Neural cell (in vitro differentiated cells): ENCODE measurements around the gene MED13L.

Source experiments
- EP300 ChIP-seq: fragments of 450-650 bp; conservative IDR thresholded peaks from 2 replicates; pipeline ENCODE4 v1.6.1; 2014; ENCODE audit warnings: antibody characterized with exemption, mild to moderate bottlenecking, moderate library complexity; ENCODE audit not compliant: poor library complexity, severe bottlenecking
- EZH2 ChIP-seq: fragments of 200-600, 300-800 bp; shearing (Covaris generic), sonication (generic); IDR thresholded peaks from 2 replicates; pipeline ENCODE4 v1.6.1; 2014; ENCODE audit warnings: antibody characterized with exemption, low read length, borderline replicate concordance, mild to moderate bottlenecking; ENCODE audit not compliant: insufficient read depth, poor library complexity, severe bottlenecking
- POLR2AphosphoS5 ChIP-seq: IDR thresholded peaks from 2 replicates; pipeline ENCODE4 v1.6.1; 2012
- RAD21 ChIP-seq: fragments of 450-650 bp; conservative IDR thresholded peaks from 2 replicates; pipeline ENCODE4 v1.6.1; 2014; ENCODE audit warnings: antibody characterized with exemption, mild to moderate bottlenecking, moderate library complexity
- SMC3 ChIP-seq: fragments of 450-650 bp; conservative IDR thresholded peaks from 2 replicates; pipeline ENCODE4 v1.6.1; 2014; ENCODE audit warnings: antibody characterized with exemption, mild to moderate bottlenecking, moderate library complexity; ENCODE audit not compliant: poor library complexity
- TAF1 ChIP-seq: IDR thresholded peaks from 2 replicates; pipeline ENCODE4 v1.6.1; 2012; ENCODE audit warnings: low read depth
- TF ChIP-seq, protein P1 (sequence below): fragments of 450-650 bp; IDR thresholded peaks from 2 replicates; pipeline ENCODE4 v1.5.1; 2014; ENCODE audit warnings: antibody characterized with exemption, mild to moderate bottlenecking, moderate library complexity; ENCODE audit not compliant: poor library complexity, severe bottlenecking
- TF ChIP-seq, protein P2 (sequence below): IDR thresholded peaks from 2 replicates; pipeline ENCODE4 v1.6.1; 2012; ENCODE audit warnings: borderline replicate concordance

DNA sequence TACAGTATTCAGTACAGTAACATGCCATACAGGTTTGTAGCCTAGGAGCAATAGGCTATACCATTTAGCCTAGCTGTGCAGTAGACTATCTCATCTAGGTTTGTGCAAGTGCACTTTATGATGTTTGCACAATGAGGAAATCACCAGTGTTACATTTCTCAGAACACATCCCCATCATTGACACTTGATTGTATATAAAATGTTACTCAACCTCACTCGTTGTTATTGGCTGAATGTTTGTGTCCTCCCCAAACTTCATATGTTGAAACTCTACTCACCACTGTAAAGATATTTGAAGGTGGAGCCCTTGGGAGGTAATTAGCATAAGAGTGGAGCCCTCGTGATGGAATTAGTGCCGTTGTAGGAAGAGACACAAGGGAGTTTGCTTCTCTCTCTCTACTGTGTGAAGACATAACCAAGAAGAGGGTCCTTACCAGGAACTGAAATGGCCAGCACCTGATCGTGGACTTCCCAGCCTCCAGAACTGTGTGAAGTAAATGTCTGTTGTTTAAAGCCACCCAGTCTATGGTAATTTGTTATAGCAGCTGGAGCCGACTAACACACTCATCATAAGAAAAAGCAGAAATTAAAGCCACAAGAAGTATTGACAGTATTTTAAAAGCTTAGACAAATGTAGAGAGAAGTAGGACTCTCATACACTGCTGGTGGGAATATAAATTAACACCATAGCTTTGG is 3.2 kb upstream of the MED13L start:
- TF ChIP-seq, protein P1, sequence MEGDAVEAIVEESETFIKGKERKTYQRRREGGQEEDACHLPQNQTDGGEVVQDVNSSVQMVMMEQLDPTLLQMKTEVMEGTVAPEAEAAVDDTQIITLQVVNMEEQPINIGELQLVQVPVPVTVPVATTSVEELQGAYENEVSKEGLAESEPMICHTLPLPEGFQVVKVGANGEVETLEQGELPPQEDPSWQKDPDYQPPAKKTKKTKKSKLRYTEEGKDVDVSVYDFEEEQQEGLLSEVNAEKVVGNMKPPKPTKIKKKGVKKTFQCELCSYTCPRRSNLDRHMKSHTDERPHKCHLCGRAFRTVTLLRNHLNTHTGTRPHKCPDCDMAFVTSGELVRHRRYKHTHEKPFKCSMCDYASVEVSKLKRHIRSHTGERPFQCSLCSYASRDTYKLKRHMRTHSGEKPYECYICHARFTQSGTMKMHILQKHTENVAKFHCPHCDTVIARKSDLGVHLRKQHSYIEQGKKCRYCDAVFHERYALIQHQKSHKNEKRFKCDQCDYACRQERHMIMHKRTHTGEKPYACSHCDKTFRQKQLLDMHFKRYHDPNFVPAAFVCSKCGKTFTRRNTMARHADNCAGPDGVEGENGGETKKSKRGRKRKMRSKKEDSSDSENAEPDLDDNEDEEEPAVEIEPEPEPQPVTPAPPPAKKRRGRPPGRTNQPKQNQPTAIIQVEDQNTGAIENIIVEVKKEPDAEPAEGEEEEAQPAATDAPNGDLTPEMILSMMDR = no peak
- no peak for TF ChIP-seq EZH2
- no peak for TF ChIP-seq TAF1
- TF ChIP-seq POLR2AphosphoS5 = no peak
- TF ChIP-seq SMC3 = no peak
- no peak for TF ChIP-seq RAD21
- no peak for TF ChIP-seq EP300
- TF ChIP-seq, protein P2, sequence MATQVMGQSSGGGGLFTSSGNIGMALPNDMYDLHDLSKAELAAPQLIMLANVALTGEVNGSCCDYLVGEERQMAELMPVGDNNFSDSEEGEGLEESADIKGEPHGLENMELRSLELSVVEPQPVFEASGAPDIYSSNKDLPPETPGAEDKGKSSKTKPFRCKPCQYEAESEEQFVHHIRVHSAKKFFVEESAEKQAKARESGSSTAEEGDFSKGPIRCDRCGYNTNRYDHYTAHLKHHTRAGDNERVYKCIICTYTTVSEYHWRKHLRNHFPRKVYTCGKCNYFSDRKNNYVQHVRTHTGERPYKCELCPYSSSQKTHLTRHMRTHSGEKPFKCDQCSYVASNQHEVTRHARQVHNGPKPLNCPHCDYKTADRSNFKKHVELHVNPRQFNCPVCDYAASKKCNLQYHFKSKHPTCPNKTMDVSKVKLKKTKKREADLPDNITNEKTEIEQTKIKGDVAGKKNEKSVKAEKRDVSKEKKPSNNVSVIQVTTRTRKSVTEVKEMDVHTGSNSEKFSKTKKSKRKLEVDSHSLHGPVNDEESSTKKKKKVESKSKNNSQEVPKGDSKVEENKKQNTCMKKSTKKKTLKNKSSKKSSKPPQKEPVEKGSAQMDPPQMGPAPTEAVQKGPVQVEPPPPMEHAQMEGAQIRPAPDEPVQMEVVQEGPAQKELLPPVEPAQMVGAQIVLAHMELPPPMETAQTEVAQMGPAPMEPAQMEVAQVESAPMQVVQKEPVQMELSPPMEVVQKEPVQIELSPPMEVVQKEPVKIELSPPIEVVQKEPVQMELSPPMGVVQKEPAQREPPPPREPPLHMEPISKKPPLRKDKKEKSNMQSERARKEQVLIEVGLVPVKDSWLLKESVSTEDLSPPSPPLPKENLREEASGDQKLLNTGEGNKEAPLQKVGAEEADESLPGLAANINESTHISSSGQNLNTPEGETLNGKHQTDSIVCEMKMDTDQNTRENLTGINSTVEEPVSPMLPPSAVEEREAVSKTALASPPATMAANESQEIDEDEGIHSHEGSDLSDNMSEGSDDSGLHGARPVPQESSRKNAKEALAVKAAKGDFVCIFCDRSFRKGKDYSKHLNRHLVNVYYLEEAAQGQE = no peak
